ENCODE measurements around the gene STYK1. TPM values are rescaled to one million over a fixed set of nuclear protein-coding genes. Genes with fewer than 3 reads are reported as not detected.
A peak's percentile ranks its signal among the peaks of the same experiment; 100 is the strongest.

The STYK1 gene
- total RNA-seq, 4 donors from 2014 or later: 3.4 to 11.7 (median 8.2) TPM

GRCh38 chr12:10641735-10642500, 31.9 kb downstream of the STYK1 start:
- Histone ChIP-seq H3K9me3 (peaks cover 0 to 12% (median 0%) of the 10 kb centered on the region in 3 donors), H3K27ac (peak overlapping the region; percentile 47 to 71 (median 60)), H3K36me3 (peaks cover 0 to 8% (median 0%) of the 10 kb centered on the region in 3 donors), H3K4me3 (no peak overlapping the region), H3K4me1 (peaks cover 0 to 41% (median 5%) of the 10 kb centered on the region in 3 donors), H3K27me3 (no peaks in the 10 kb centered on the region)
- no peak for DNase-seq
- intact Hi-C loops (cut with DNase I): no loop called here
- TF ChIP-seq POLR2A (IDR thresholded peaks at IDR 0.05) (no peak), CTCF (IDR thresholded peaks at IDR 0.05) (no peak)
- 49 to 61% methylated on average over 5 to 6 of the region's 6 CpGs for WGBS, 2 donors

GRCh38 chr12:10638728-10639127, 35.1 kb downstream of the STYK1 start:
- no peaks in the 10 kb centered on the region for H3K9me3 ChIP-seq
- H3K36me3 ChIP-seq: no peaks in the 10 kb centered on the region
- DNase-seq: no peak
- 89 to 100% methylated on average over 1 of the region's 1 CpG for WGBS, 2 donors
- peaks cover 0 to 67% (median 5%) of the 10 kb centered on the region in 3 donors for H3K4me1 ChIP-seq
- intact Hi-C loops (cut with DNase I): no loop called here
- no peaks in the 10 kb centered on the region for H3K27me3 ChIP-seq
- TF ChIP-seq POLR2A (IDR thresholded peaks at IDR 0.05) (no peak), CTCF (IDR thresholded peaks at IDR 0.05) (no peak)
- no peak overlapping the region for H3K27ac ChIP-seq
- no peak overlapping the region for H3K4me3 ChIP-seq

- H3K9me3 ChIP-seq: no peaks in the 10 kb centered on the region
- WGBS, 2 donors: 16 to 38% methylated on average over 6 of the region's 6 CpGs
- no peak for TF ChIP-seq CTCF (IDR thresholded peaks at IDR 0.05)
- TF ChIP-seq POLR2A (IDR thresholded peaks at IDR 0.05): no peak
- H3K27ac ChIP-seq: peak overlapping the region; percentile 72 to 83 (median 76)
- peaks cover 0 to 8% (median 0%) of the 10 kb centered on the region in 3 donors for H3K36me3 ChIP-seq
- peaks cover 0 to 59% (median 5%) of the 10 kb centered on the region in 3 donors for H3K4me1 ChIP-seq
- H3K27me3 ChIP-seq: no peaks in the 10 kb centered on the region
- no peak for DNase-seq
- intact Hi-C loops (cut with DNase I): no loop called here
- no peak overlapping the region for H3K4me3 ChIP-seq
Observed at GRCh38 chr12:10636611-10637010, 37.2 kb downstream of the STYK1 start.

GRCh38 chr12:10636124-10636523, 37.7 kb downstream of the STYK1 start:
- WGBS, 2 donors: 69 to 74% methylated on average over 3 of the region's 3 CpGs
- intact Hi-C loops (cut with DNase I): no loop called here
- no peak for DNase-seq
- Histone ChIP-seq H3K27ac (peak overlapping the region; percentile 37 to 83 (median 76)), H3K9me3 (no peaks in the 10 kb centered on the region), H3K27me3 (no peaks in the 10 kb centered on the region), H3K4me1 (peaks cover 0 to 54% (median 3%) of the 10 kb centered on the region in 3 donors), H3K36me3 (peaks cover 0 to 11% (median 0%) of the 10 kb centered on the region in 3 donors), H3K4me3 (no peak overlapping the region)
- TF ChIP-seq CTCF (IDR thresholded peaks at IDR 0.05): no peak

- Histone ChIP-seq H3K27ac (peak overlapping the region in 3 of 4 donors; percentile 73 to 83 (median 80)), H3K9me3 (no peaks in the 10 kb centered on the region), H3K4me1 (peaks cover 0 to 48% (median 0%) of the 10 kb centered on the region in 3 donors), H3K36me3 (peaks cover 0 to 20% (median 0%) of the 10 kb centered on the region in 3 donors), H3K27me3 (no peaks in the 10 kb centered on the region), H3K4me3 (no peak overlapping the region)
- intact Hi-C loops (cut with DNase I): no loop called here
- TF ChIP-seq CTCF (IDR thresholded peaks at IDR 0.05): no peak
- DNase-seq: no peak
- WGBS, 2 donors: 69 to 80% methylated on average over 2 of the region's 2 CpGs
Observed at GRCh38 chr12:10635306-10635705, 38.5 kb downstream of the STYK1 start.
